Subcutaneous preadipocyte (primary cell): ENCODE measurements around the gene SBK1. TPM values are rescaled to one million over a fixed set of nuclear protein-coding genes. Genes with fewer than 3 reads are reported as not detected.

ENCODE experiments used
- small RNA-seq: library from RNA; depleted of rRNA; stranded (forward); fragments of <200 nt; gene quantifications from one replicate; pipeline ENCODE3, GENCODE V24; 2012
- total RNA-seq: library from RNA; depleted of rRNA; stranded (reverse); fragments of >200 nt; gene quantifications from 2 replicates; pipeline ENCODE4 v1.2.3, GENCODE V29; 2012

SBK1 gene
- not detected in 2 replicates for total RNA-seq

DNA sequence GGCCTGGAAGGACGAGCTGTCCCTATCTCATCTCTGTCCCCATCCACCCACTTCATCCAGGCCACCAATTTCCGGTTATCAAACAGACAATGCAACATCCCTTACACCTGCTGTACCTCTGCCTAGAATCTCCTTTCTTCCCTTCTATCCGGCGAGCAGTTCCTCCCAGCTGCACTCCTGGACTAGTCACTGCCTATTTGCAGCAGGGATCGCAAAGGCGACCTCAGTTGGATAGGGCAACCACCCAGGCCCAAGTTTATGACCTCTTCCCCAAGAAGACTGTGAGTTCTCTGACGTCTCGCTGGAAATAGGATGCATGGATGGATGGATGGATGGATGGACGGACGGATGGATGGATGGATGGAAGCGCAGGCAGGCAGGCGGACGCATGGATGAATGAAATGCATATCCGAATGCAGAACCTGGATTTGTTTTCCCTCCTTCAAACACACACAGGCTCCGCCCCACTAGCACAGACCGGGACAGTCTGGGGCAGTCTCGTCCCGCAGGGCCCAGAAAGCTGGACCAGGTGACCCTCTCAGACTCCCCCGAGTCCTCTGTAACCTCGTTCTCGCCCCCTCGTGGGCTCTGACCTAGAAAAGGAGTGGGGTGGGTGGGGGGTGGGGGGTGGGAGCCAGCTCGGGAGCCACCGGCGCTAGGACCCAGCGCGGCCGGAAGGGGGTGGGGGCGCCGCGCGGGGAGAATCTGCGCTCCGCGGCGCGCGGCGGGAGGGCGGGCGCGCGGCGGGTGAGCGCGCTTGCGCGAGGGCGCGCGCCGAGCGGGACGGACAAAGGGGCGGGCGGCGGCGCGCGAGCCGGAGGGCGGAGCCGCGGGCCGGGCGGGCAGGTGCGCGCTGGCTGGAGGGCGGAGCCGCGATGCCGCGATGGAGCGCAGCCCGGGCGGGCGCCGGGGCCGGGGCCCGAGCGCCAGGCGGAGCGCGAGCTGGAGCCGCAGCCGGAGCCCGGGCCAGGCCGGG, at the start of gene SBK1:
SBK1 (plus strand) TSS at position 875 of the 976 bp plus-strand sequence. CDS start 24,867 bp downstream, outside the sequence.

DNA sequence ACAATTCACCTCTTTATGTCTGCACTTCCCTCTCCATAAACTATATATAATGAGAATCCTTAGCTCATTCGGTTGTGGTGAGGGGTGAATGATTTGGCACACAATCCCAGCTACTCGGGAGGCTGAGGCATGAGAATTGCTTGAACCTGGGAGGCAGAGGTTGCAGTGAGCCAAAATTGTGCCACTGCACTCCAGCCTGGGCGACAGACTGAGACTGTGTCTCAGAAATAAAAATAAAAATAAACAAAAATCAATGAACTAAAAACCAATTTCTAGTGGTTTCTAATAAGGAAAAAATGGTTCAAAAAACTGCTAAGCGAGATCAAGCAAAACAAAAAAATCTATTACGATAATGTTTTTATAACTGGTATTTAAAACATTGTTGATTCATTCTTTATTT, 71.1 kb downstream of the SBK1 start, which contains the start of gene NPIPB6:
NPIPB6 (minus strand) TSS at position 101 of the 400 bp plus-strand sequence. CDS start 686 bp downstream, outside the sequence.

Small RNA genes lying within 50 kb of the gene (small RNA-seq; reads per million reads assigned to genes)
- gene AC138904.2, result not detected

Other genes with a start within 250 kb of the SBK1 start
- gene GSG1L, start 228.8 kb upstream of the SBK1 start, total RNA-seq, result not detected in 2 replicates
- 95.2 and 143 TPM in 2 replicates for gene XPO6, start 80.6 kb upstream of the SBK1 start, total RNA-seq
- not detected in 2 replicates for gene NPIPB6, start 71.0 kb downstream of the SBK1 start, total RNA-seq
- gene EIF3CL, start 111.3 kb downstream of the SBK1 start, total RNA-seq, result 98.3 and 103 TPM in 2 replicates
- not detected in 2 replicates for gene NPIPB7, start 179.8 kb downstream of the SBK1 start, total RNA-seq
- gene CLN3, start 199.5 kb downstream of the SBK1 start, total RNA-seq, result 13.2 and 14.3 TPM in 2 replicates
- gene APOBR, start 202.1 kb downstream of the SBK1 start, total RNA-seq, result not detected in 2 replicates
- gene IL27, start 214.3 kb downstream of the SBK1 start, total RNA-seq, result not detected in 2 replicates
- gene NUPR1, start 246.4 kb downstream of the SBK1 start, total RNA-seq, result 7.2 and 11.0 TPM in 2 replicates